HepG2 (cell line): Measurements from ENCODE around the gene LYSMD3. TPM values are rescaled to one million over a fixed set of nuclear protein-coding genes. Genes with fewer than 3 reads are reported as not detected.

Experiments used
- ATF7 ChIP-seq, 2 experiments: fragments of 450-650 bp in 1 of 2; sonication (generic) in 1 of 2; formaldehyde crosslinking in 1 of 2; IDR thresholded peaks; 2 replicates each; pipeline versions ENCODE4 v1.4.0 to v1.6.1; 2016 to 2020; ENCODE audit warnings: antibody characterized with exemption in 1 of 2, mild to moderate bottlenecking in 1 of 2, missing genetic modification reagents in 1 of 2
- CAMTA2 ChIP-seq: sonication (generic); formaldehyde crosslinking; IDR thresholded peaks from 2 replicates; pipeline ENCODE4 v1.4.0; 2020; ENCODE audit warnings: mild to moderate bottlenecking, missing genetic modification reagents, borderline replicate concordance
- DMAP1 ChIP-seq: IDR thresholded peaks from 2 replicates; pipeline ENCODE4 v1.6.1; 2016
- EHMT2 ChIP-seq: fragments of 200-600 bp; sonication (generic); IDR thresholded peaks from 2 replicates; pipeline ENCODE4 v1.7.0; 2017; ENCODE audit warnings: antibody characterized with exemption, low read depth, low read length, borderline replicate concordance
- KDM1A ChIP-seq: IDR thresholded peaks from 2 replicates; pipeline ENCODE4 v1.6.1; 2016; ENCODE audit warnings: missing compliant biosample characterization
- MEIS1 ChIP-seq: sonication (generic); formaldehyde crosslinking; IDR thresholded peaks from 2 replicates; pipeline ENCODE4 v1.9.0; 2021; ENCODE audit warnings: mild to moderate bottlenecking, missing genetic modification reagents, moderate library complexity, borderline replicate concordance
- PPARG ChIP-seq: conservative IDR thresholded peaks from 2 replicates; pipeline ENCODE4 v1.6.1; 2016; ENCODE audit warnings: missing biosample characterization, missing genetic modification reagents
- SKI ChIP-seq: fragments of 450-650 bp; IDR thresholded peaks from one replicate; pipeline ENCODE4 v1.6.1; 2018; ENCODE audit warnings: mild to moderate bottlenecking; ENCODE audit not compliant: partially characterized antibody
- SNAPC2 ChIP-seq: sonication (generic); formaldehyde crosslinking; IDR thresholded peaks from 2 replicates; pipeline ENCODE4 v1.8.1; 2022; ENCODE audit warnings: mild to moderate bottlenecking, missing genetic modification reagents
- SOX6 ChIP-seq, 2 experiments: fragments of 450-650 bp in 1 of 2; sonication (generic) in 1 of 2; formaldehyde crosslinking in 1 of 2; IDR thresholded peaks; 2 replicates each; pipeline versions ENCODE4 v1.4.0 to v1.6.1; 2017 to 2020; ENCODE audit warnings: antibody characterized with exemption in 1 of 2, mild to moderate bottlenecking in 1 of 2, missing genetic modification reagents in 1 of 2
- SRSF1 ChIP-seq: fragments of 200-400 bp; formaldehyde crosslinking; optimal IDR thresholded peaks from 2 replicates; pipeline ENCODE3; 2017; ENCODE audit warnings: mild to moderate bottlenecking, low read depth, low read length, moderate library complexity
- ZBTB20 ChIP-seq: sonication (generic); formaldehyde crosslinking; IDR thresholded peaks from 2 replicates; pipeline ENCODE4 v1.8.1; 2023; ENCODE audit warnings: missing genetic modification reagents, low read depth, mild to moderate bottlenecking, borderline replicate concordance
- ZBTB34 ChIP-seq: sonication (generic); formaldehyde crosslinking; IDR thresholded peaks from 2 replicates; pipeline ENCODE4 v1.8.0; 2022; ENCODE audit warnings: mild to moderate bottlenecking, missing genetic modification reagents
- ZBTB38 ChIP-seq: sonication (generic); formaldehyde crosslinking; IDR thresholded peaks from 2 replicates; pipeline ENCODE4 v1.5.1; 2020; ENCODE audit warnings: mild to moderate bottlenecking, missing genetic modification reagents
- ZNF407 ChIP-seq: sonication (generic); formaldehyde crosslinking; IDR thresholded peaks from one replicate; pipeline ENCODE4 v1.5.1; 2020; ENCODE audit warnings: mild to moderate bottlenecking, missing genetic modification reagents; ENCODE audit errors: not compliant biosample characterization
- polyA plus RNA-seq, 8 experiments: library from polyadenylated mRNA; depleted of rRNA in 3 of 8; stranded (reverse) in 7 of 8; unstranded in 1 of 8; fragments of >200 nt; fragmentation: Illumina TruSeq in 4 of 8; extraction: Trizol in 4 of 8; gene quantifications; 2 replicates each; pipeline versions ENCODE4 v1.2.1 to v1.2.3, GENCODE V29; 2011 to 2016; ENCODE audit warnings: low read depth in 4 of 8, missing spikeins in 1 of 8, mixed read lengths in 1 of 8; ENCODE audit not compliant: insufficient read depth in 1 of 8
- total RNA-seq, 5 experiments: library from RNA; depleted of rRNA; stranded (reverse); fragments of >200 nt; fragmentation: Illumina TruSeq; extraction: Trizol; gene quantifications; 2 replicates each; pipeline ENCODE4 v1.2.3, GENCODE V29; 2016; ENCODE audit warnings: low read depth in 1 of 5
- TF ChIP-seq, protein P1 (sequence below): sonication (generic); formaldehyde crosslinking; IDR thresholded peaks from 2 replicates; pipeline ENCODE4 v1.4.0; 2020; ENCODE audit warnings: mild to moderate bottlenecking, missing genetic modification reagents
- TF ChIP-seq, protein P2 (sequence below): sonication (generic); formaldehyde crosslinking; IDR thresholded peaks from 2 replicates; pipeline ENCODE4 v1.5.0; 2020; ENCODE audit warnings: missing genetic modification reagents, mild to moderate bottlenecking, borderline replicate concordance

The LYSMD3 gene
- total and polyA plus RNA-seq, 2 of the 13 experiments (the other 11 are each of a cell fraction or from before 2014, with no cell fraction given), result 9.1 to 13.8 TPM

GRCh38 chr5:90529194-90529938 is at the start of gene LYSMD3 (continued):
- TF ChIP-seq ZNF407 (CRISPR knock-in tag) (no peak), SKI (peak; percentile 51), ZBTB34 (no peak), SNAPC2 (CRISPR knock-in tag) (no peak), PPARG (no peak), MEIS1 (peak; percentile 95), SRSF1 (peak; percentile 94), KDM1A (CRISPR knock-in tag) (no peak), SOX6 (IDR thresholded peaks at IDR 0.05) (no peak), SOX6 (CRISPR knock-in tag; IDR thresholded peaks at IDR 0.05) (peak; percentile 55; the same call in 1 of the 2 replicates), CAMTA2 (CRISPR knock-in tag) (no peak), EHMT2 (no peak), ZBTB38 (peak; percentile 51), ZBTB20 (peak; percentile 73; the same call in 1 of the 2 replicates), DMAP1 (CRISPR knock-in tag) (peak; percentile 85), ATF7 (IDR thresholded peaks at IDR 0.05) (no peak), ATF7 (CRISPR knock-in tag; IDR thresholded peaks at IDR 0.05) (peak; percentile 80; the same call in 1 of the 2 replicates)
- TF ChIP-seq, protein P1, sequence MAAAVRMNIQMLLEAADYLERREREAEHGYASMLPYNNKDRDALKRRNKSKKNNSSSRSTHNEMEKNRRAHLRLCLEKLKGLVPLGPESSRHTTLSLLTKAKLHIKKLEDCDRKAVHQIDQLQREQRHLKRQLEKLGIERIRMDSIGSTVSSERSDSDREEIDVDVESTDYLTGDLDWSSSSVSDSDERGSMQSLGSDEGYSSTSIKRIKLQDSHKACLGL (CRISPR knock-in tag), result no peak
- TF ChIP-seq, protein P2, sequence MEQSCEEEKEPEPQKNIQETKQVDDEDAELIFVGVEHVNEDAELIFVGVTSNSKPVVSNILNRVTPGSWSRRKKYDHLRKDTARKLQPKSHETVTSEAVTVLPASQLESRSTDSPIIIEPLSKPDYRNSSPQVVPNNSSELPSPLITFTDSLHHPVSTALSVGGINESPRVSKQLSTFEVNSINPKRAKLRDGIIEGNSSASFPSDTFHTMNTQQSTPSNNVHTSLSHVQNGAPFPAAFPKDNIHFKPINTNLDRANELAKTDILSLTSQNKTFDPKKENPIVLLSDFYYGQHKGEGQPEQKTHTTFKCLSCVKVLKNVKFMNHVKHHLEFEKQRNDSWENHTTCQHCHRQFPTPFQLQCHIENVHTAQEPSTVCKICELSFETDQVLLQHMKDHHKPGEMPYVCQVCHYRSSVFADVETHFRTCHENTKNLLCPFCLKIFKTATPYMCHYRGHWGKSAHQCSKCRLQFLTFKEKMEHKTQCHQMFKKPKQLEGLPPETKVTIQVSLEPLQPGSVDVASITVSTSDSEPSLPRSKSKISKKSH, result peak; percentile 83; the same call in 1 of the 2 replicates
